COLO829 (cell line): ENCODE results near the gene PANK2.
"Not testable (repeated sequence)": the region's sequence is repeated elsewhere in the genome, so short reads cannot be mapped to it uniquely, and the experiment has no call there.

Experiments
- DNase-seq: peaks from one replicate; pipeline ENCODE4 v3.0.0; 2012; ENCODE audit warnings: low spot score

PANK2 gene

GRCh38 chr20:3927486-3928291 is 38.5 kb downstream of the PANK2 start:
- no peak for DNase-seq

GRCh38 chr20:3929713-3930060 is 40.5 kb downstream of the PANK2 start:
- DNase-seq = no peak

GRCh38 chr20:3930265-3931206 is 41.3 kb downstream of the PANK2 start:
- DNase-seq = no peak

GRCh38 chr20:3931664-3932063 is 42.5 kb downstream of the PANK2 start:
- DNase-seq = no peak

GRCh38 chr20:3932277-3932676 is 43.1 kb downstream of the PANK2 start:
- DNase-seq = no peak

GRCh38 chr20:3932681-3933080 is 43.5 kb downstream of the PANK2 start:
- DNase-seq = peak; percentile 58

- no peak for DNase-seq
Observed at GRCh38 chr20:3933218-3933617, 44.0 kb downstream of the PANK2 start.

GRCh38 chr20:3934624-3935023 is 45.4 kb downstream of the PANK2 start:
- DNase-seq = no peak

- no peak for DNase-seq
Observed at GRCh38 chr20:3935295-3935955, 46.2 kb downstream of the PANK2 start.

GRCh38 chr20:3935956-3936340 is 46.8 kb downstream of the PANK2 start:
- no peak for DNase-seq

GRCh38 chr20:3937618-3938017 is 48.4 kb downstream of the PANK2 start:
- no peak for DNase-seq

- no peak for DNase-seq
Observed at GRCh38 chr20:3940905-3941304, 51.7 kb downstream of the PANK2 start.

- not testable (repeated sequence) for DNase-seq
Observed at GRCh38 chr20:3946666-3947065, 57.5 kb downstream of the PANK2 start.

GRCh38 chr20:3964719-3965118 is 75.5 kb downstream of the PANK2 start:
- no peak for DNase-seq

GRCh38 chr20:3966571-3966970 is 77.4 kb downstream of the PANK2 start:
- no peak for DNase-seq

GRCh38 chr20:3970016-3970415 is 80.8 kb downstream of the PANK2 start:
- no peak for DNase-seq

- no peak for DNase-seq
Observed at GRCh38 chr20:3971145-3971544, 82.0 kb downstream of the PANK2 start.

GRCh38 chr20:3972161-3972560 is 83.0 kb downstream of the PANK2 start:
- no peak for DNase-seq

- DNase-seq = not testable (repeated sequence)
Observed at GRCh38 chr20:3972631-3973030, 83.4 kb downstream of the PANK2 start.

GRCh38 chr20:3973705-3974104 is 84.5 kb downstream of the PANK2 start:
- DNase-seq = no peak

- no peak for DNase-seq
Observed at GRCh38 chr20:3976511-3976910, 87.3 kb downstream of the PANK2 start.
